ENCODE measurements around the gene LIN54. TPM values are rescaled to one million over a fixed set of nuclear protein-coding genes. Genes with fewer than 3 reads are reported as not detected.

LIN54 gene
- total and polyA plus RNA-seq, 2 of the 13 experiments (the other 11 are each of a cell fraction or from before 2014, with no cell fraction given) = 25.2 to 32.9 TPM

DNA sequence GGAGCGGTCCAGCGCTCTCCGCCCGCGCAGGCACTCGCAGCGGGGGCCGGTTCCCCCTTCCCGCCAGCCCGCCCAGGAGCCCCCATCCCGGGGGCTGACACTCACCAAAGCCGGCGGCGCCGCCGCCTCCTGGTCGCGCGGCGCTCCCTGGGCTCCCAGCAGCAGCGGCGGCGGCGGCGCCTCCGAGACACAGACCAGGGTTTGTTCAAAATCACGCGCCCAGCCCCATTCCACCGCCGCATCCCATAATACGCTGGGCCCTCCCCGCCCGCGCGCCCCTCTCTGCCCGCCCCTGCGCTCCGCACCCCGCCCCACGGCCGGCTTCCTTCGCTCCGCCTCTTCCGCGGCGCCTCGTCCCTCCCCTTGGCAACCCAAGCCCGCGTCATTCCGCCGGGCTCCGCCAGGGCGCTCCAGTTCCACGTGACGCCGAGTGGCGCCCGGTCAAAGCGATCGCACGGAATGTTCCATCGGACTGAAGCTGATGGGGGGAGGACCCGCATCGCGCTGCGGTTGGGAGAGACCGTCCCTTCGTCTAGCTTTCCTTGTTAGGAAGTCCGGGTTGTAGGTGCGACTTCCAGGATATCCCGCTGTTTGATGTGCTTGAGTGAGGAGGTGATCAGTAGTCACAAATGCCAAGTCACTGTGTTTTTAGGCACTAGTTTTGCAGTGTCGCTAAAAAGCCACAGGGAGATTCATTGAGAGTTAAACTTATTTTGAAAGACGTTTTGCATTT lies 2.2 kb upstream of the LIN54 start (continued):
- TF ChIP-seq ZMYM2 (CRISPR knock-in tag; IDR thresholded peaks at IDR 0.05) (no peak), TGIF2 (CRISPR knock-in tag; IDR thresholded peaks at IDR 0.05) (no peak; the same call in 1 of the 2 replicates), ZNF317 (CRISPR knock-in tag; IDR thresholded peaks at IDR 0.05) (no peak), SMAD3 (CRISPR knock-in tag; IDR thresholded peaks at IDR 0.05) (peak; percentile 62; the same call in 1 of the 2 replicates), PRPF4 (IDR thresholded peaks at IDR 0.05; ENCODE audit: low read depth, low read length, poor library complexity, severe bottlenecking) (no peak), MYNN (CRISPR knock-in tag; IDR thresholded peaks at IDR 0.05; ENCODE audit: low read depth) (no peak), RBAK (CRISPR knock-in tag; IDR thresholded peaks at IDR 0.05) (no peak), RARA (CRISPR knock-in tag; IDR thresholded peaks at IDR 0.05) (peak; percentile 56), SKI (IDR thresholded peaks at IDR 0.05; ENCODE audit: partially characterized antibody) (peak; percentile 53), SMC3 (IDR thresholded peaks at IDR 0.05; ENCODE audit: low read length) (no peak), ZNF766 (CRISPR knock-in tag; IDR thresholded peaks at IDR 0.05; ENCODE audit: borderline replicate concordance) (peak; percentile 78)
- TF ChIP-seq, protein P1, sequence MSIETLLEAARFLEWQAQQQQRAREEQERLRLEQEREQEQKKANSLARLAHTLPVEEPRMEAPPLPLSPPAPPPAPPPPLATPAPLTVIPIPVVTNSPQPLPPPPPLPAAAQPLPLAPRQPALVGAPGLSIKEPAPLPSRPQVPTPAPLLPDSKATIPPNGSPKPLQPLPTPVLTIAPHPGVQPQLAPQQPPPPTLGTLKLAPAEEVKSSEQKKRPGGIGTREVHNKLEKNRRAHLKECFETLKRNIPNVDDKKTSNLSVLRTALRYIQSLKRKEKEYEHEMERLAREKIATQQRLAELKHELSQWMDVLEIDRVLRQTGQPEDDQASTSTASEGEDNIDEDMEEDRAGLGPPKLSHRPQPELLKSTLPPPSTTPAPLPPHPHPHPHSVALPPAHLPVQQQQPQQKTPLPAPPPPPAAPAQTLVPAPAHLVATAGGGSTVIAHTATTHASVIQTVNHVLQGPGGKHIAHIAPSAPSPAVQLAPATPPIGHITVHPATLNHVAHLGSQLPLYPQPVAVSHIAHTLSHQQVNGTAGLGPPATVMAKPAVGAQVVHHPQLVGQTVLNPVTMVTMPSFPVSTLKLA (IDR thresholded peaks at IDR 0.05) = peak; percentile 87
- TF ChIP-seq, protein P2, sequence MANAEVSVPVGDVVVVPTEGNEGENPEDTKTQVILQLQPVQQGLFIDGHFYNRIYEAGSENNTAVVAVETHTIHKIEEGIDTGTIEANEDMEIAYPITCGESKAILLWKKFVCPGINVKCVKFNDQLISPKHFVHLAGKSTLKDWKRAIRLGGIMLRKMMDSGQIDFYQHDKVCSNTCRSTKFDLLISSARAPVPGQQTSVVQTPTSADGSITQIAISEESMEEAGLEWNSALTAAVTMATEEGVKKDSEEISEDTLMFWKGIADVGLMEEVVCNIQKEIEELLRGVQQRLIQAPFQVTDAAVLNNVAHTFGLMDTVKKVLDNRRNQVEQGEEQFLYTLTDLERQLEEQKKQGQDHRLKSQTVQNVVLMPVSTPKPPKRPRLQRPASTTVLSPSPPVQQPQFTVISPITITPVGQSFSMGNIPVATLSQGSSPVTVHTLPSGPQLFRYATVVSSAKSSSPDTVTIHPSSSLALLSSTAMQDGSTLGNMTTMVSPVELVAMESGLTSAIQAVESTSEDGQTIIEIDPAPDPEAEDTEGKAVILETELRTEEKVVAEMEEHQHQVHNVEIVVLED (CRISPR knock-in tag; IDR thresholded peaks at IDR 0.05; ENCODE audit: borderline replicate concordance) = peak; percentile 91
- TF ChIP-seq, protein P3, sequence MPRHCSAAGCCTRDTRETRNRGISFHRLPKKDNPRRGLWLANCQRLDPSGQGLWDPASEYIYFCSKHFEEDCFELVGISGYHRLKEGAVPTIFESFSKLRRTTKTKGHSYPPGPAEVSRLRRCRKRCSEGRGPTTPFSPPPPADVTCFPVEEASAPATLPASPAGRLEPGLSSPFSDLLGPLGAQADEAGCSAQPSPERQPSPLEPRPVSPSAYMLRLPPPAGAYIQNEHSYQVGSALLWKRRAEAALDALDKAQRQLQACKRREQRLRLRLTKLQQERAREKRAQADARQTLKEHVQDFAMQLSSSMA (CRISPR knock-in tag; IDR thresholded peaks at IDR 0.05) = no peak
- TF ChIP-seq, protein P4, sequence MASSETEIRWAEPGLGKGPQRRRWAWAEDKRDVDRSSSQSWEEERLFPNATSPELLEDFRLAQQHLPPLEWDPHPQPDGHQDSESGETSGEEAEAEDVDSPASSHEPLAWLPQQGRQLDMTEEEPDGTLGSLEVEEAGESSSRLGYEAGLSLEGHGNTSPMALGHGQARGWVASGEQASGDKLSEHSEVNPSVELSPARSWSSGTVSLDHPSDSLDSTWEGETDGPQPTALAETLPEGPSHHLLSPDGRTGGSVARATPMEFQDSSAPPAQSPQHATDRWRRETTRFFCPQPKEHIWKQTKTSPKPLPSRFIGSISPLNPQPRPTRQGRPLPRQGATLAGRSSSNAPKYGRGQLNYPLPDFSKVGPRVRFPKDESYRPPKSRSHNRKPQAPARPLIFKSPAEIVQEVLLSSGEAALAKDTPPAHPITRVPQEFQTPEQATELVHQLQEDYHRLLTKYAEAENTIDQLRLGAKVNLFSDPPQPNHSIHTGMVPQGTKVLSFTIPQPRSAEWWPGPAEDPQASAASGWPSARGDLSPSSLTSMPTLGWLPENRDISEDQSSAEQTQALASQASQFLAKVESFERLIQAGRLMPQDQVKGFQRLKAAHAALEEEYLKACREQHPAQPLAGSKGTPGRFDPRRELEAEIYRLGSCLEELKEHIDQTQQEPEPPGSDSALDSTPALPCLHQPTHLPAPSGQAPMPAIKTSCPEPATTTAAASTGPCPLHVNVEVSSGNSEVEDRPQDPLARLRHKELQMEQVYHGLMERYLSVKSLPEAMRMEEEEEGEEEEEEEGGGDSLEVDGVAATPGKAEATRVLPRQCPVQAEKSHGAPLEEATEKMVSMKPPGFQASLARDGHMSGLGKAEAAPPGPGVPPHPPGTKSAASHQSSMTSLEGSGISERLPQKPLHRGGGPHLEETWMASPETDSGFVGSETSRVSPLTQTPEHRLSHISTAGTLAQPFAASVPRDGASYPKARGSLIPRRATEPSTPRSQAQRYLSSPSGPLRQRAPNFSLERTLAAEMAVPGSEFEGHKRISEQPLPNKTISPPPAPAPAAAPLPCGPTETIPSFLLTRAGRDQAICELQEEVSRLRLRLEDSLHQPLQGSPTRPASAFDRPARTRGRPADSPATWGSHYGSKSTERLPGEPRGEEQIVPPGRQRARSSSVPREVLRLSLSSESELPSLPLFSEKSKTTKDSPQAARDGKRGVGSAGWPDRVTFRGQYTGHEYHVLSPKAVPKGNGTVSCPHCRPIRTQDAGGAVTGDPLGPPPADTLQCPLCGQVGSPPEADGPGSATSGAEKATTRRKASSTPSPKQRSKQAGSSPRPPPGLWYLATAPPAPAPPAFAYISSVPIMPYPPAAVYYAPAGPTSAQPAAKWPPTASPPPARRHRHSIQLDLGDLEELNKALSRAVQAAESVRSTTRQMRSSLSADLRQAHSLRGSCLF (CRISPR knock-in tag; IDR thresholded peaks at IDR 0.05; ENCODE audit: borderline replicate concordance) = no peak
- TF ChIP-seq, protein P5, sequence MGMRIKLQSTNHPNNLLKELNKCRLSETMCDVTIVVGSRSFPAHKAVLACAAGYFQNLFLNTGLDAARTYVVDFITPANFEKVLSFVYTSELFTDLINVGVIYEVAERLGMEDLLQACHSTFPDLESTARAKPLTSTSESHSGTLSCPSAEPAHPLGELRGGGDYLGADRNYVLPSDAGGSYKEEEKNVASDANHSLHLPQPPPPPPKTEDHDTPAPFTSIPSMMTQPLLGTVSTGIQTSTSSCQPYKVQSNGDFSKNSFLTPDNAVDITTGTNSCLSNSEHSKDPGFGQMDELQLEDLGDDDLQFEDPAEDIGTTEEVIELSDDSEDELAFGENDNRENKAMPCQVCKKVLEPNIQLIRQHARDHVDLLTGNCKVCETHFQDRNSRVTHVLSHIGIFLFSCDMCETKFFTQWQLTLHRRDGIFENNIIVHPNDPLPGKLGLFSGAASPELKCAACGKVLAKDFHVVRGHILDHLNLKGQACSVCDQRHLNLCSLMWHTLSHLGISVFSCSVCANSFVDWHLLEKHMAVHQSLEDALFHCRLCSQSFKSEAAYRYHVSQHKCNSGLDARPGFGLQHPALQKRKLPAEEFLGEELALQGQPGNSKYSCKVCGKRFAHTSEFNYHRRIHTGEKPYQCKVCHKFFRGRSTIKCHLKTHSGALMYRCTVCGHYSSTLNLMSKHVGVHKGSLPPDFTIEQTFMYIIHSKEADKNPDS (CRISPR knock-in tag; IDR thresholded peaks at IDR 0.05) = peak; percentile 72; the same call in 1 of the 2 replicates
